GM18526 (cell line): Measurements from ENCODE around the gene ITGA11.

Source experiments
- POLR2A ChIP-seq: IDR thresholded peaks from 3 replicates; pipeline ENCODE4 v1.6.1; 2011; ENCODE audit not compliant: insufficient read length; ENCODE audit errors: extremely low read depth

Gene ITGA11

GRCh38 chr15:68271854-68272471, 160.0 kb downstream of the ITGA11 start:
- TF ChIP-seq POLR2A = no peak

DNA sequence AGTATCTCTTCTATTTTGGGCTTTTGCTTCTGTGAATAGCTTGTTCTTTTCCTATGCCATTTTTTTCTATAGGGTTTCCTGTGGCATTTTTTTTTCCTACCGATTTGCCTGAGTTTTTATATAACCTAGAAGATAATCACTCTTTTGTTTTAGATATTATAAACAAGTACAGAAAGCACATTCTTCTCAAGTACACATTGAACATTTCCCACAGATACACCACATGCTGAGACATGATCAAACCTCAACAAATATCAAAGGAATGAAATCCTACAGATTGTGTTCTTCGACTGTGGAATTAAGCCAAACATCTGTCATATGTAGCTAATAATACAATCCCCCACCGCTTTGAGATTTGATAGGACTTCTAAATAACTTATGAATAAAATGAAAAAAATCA, 163.6 kb downstream of the ITGA11 start:
- no peak for TF ChIP-seq POLR2A

DNA sequence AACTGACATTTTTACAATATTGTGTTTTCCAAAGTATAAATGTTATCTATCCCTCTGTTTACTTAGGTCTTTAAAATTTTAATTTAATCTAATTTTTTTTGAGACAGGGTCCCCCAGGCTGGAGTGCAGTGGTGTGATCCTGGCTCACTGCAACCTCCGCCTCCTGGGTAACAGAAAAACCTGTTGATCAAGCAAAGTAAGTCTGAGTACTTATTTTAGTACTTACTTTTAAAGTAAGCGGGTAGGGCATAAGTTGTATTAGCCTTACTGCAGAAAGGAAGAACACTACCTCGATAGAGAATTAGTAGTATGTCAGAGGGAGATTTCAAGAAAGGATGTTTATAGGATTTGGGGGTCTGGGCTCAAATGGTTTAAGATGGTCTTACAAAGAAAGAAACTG, 166.3 kb downstream of the ITGA11 start:
- TF ChIP-seq POLR2A = no peak

DNA sequence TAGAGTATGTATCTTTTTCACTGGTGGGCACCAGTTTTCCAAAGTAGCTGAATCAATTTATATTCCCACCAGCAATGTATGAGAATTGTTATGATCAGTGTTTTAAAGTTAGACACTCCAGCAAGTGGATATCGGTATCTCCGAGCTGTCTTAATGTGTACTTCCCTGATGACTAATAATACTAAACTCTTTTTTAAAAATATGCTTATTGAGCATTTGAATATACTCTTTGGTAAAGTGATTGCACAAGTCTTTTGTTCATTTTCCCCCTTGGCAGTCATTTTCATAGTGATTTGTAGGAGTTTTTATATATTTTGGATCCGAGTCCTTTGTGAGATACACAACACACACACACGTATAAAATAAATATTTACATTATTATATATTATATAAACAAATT, 166.9 kb downstream of the ITGA11 start:
- no peak for TF ChIP-seq POLR2A

DNA sequence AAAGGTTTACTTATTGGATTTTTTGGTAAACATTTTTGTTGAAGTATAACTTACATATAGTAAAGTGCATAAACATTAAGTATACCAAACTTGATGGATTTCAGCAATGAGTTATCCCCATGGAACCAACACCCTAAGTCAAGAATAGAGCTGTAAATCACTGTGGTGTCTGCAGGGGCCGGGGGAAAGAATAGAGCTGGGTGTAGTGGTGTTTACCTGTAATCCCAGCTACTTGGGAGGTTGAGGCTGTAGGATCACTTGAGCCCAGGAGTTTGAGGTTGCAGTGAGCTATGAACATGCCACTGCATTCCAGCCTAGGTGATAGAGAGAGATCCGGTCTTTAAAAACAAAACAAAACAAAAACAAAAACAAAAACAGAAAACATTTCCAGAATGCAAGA, 167.7 kb downstream of the ITGA11 start:
- TF ChIP-seq POLR2A = no peak

DNA sequence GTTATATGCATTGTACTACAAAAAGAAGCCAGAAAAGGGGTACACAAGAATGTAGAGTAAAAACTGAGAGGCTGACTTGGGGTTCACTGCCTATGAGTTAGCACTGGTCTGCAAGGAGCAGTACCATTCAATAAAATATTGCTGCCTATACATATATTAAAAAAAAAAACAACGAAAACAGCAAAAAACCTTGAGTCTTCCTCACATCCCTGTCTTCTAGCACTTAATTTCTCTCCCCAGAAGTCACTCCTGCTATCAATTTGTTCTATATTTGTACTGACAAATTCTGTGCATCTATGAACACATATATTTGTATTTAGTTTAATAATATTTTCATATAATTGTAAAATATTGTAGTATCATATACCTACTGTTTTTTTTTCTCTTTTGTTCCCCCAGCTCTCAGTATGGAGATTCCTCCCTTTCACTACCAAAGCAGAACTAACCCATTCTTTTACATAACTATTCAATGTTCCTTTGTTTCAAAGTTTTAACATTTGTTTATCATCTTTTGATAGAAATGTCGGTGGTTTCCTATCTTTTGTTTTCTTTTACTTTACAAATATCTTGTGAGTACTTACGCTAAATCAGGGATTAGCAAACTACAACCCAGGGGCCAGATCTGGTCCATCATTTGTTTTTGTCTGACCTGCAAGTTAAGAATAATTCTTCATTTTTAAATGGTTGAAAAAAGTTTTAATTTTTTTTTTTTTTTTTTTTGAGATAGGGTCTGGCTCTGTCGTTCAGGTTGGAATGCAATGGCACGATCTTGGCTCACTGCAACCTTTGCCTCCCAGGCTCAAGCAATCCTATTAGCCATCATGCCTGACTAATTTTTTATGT, 169.2 kb downstream of the ITGA11 start:
- no peak for TF ChIP-seq POLR2A

- no peak for TF ChIP-seq POLR2A
Measured at GRCh38 chr15:68261980-68262379, 170.0 kb downstream of the ITGA11 start.

GRCh38 chr15:68261241-68261640, 170.7 kb downstream of the ITGA11 start:
- TF ChIP-seq POLR2A = no peak

GRCh38 chr15:68259883-68260282, 172.1 kb downstream of the ITGA11 start:
- no peak for TF ChIP-seq POLR2A

DNA sequence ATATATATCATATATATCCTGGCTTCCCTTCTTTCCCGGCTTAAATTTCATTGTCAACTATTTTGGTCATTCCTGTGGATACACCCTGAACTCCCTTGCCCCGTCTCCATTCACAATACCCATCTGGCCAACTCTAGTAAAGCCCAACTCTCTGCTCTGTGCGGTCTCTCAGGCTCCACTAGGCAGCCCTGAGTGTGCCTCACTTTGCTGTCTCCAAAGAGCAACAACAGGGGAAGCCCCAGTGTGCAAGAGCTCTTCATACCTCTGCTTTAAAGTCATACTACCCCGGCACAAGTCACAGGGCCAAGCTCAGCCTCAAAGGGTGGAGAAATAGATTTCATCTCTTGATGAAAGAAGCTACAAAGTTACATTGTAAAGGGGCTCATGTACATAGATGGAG, 173.3 kb downstream of the ITGA11 start:
- TF ChIP-seq POLR2A = no peak

- TF ChIP-seq POLR2A = no peak
Measured at GRCh38 chr15:68256675-68257450, 175.1 kb downstream of the ITGA11 start.

- TF ChIP-seq POLR2A = no peak
Measured at GRCh38 chr15:68252925-68253534, 178.9 kb downstream of the ITGA11 start.

DNA sequence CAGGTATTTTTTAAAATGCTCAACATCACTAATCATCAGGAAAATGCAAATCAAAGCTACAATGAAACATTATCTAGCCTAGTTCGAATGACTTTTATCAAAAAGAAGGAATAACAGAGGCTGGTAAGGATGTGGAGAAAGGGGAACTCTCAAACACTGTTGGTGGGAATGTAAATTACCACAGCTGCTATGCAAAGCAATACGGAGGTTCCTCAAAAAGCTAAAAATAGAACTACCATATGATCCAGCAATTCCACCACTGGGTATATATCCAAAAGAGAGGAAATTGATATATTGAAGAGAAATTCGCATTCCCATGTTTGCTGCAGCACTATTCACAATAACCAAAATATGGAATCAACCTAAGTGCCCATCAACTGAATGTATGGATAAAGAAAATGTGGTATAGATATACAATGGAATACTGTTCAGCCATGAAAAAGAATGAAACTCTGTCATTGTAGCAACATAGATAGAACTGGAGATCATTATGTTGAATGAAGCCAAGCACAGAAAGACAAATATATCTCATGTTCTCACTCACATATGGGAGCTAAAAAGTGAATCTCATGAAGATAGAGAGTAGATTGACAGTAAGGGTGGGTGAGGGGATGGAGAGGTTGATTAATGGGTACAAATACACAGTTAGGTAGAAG, 182.8 kb downstream of the ITGA11 start:
- no peak for TF ChIP-seq POLR2A
